Activated naive CD4-positive, alpha-beta T cell treated with anti-CD3 and anti-CD28 coated beads, Interleukin-2, amount 50 U/mL, for 72 hours (primary cell): ENCODE measurements around the gene FGD4. TPM values are rescaled to one million over a fixed set of nuclear protein-coding genes. Genes with fewer than 3 reads are reported as not detected.
"Not testable (repeated sequence)": the region's sequence is repeated elsewhere in the genome, so short reads cannot be mapped to it uniquely, and the experiment has no call there.

Experiments
- ATAC-seq, 2 donors: fragments of 150-1000 bp; cut with Tn5 transposase; 2 replicates each; pipeline ENCODE4 v1.10.0; 2021; ENCODE audit warnings: mild to moderate bottlenecking in 2 of 2, moderate library complexity in 2 of 2
- DNase-seq, 2 donors: peaks; one replicate each; pipeline ENCODE4 v3.0.0; 2021 to 2022; ENCODE audit warnings: low spot score in 2 of 2
- H3K27ac Mint-ChIP-seq, 2 donors: one replicate each; pipeline ENCODE4 v1.8.0; 2022; ENCODE audit warnings: mild to moderate bottlenecking in 2 of 2, mixed read lengths in 2 of 2
- H3K36me3 Mint-ChIP-seq, 2 donors: one replicate each; pipeline ENCODE4 v1.8.0; 2022; ENCODE audit warnings: mixed read lengths in 2 of 2
- H3K9me3 Mint-ChIP-seq, 2 donors: one replicate each; pipeline ENCODE4 v1.8.0; 2022; ENCODE audit warnings: mixed read lengths in 2 of 2
- total RNA-seq, 2 donors: library from RNA; stranded (reverse); gene quantifications; one replicate each; pipeline ENCODE4 v1.2.3, GENCODE V29; 2022

Gene FGD4
- total RNA-seq, 2 donors from 2014 or later, result 0.11 to 0.66 TPM

- DNase-seq (no peak), ATAC-seq (no peak)
- no peaks in the 10 kb centered on the region for H3K36me3 Mint-ChIP-seq
- no peak overlapping the region for H3K27ac Mint-ChIP-seq
- H3K9me3 Mint-ChIP-seq, result no peaks in the 10 kb centered on the region
These were observed 118.6 kb downstream of the FGD4 start for GRCh38 chr12:32517966-32518365.

GRCh38 chr12:32519047-32519446, 119.7 kb downstream of the FGD4 start:
- DNase-seq (no peak), ATAC-seq (no peak)
- Mint-ChIP-seq H3K36me3 (no peaks in the 10 kb centered on the region), H3K27ac (no peak overlapping the region), H3K9me3 (no peaks in the 10 kb centered on the region)

GRCh38 chr12:32522331-32523221, 123.2 kb downstream of the FGD4 start:
- ATAC-seq, result no peak
- Mint-ChIP-seq H3K36me3 (no peaks in the 10 kb centered on the region), H3K9me3 (no peaks in the 10 kb centered on the region), H3K27ac (no peak overlapping the region)
- no peak for DNase-seq

GRCh38 chr12:32525802-32526201, 126.4 kb downstream of the FGD4 start:
- not testable (repeated sequence) for H3K36me3 Mint-ChIP-seq, ATAC-seq, DNase-seq, H3K27ac Mint-ChIP-seq, H3K9me3 Mint-ChIP-seq

GRCh38 chr12:32526343-32526742, 127.0 kb downstream of the FGD4 start:
- DNase-seq, ATAC-seq, H3K27ac Mint-ChIP-seq, H3K9me3 Mint-ChIP-seq, H3K36me3 Mint-ChIP-seq: not testable (repeated sequence)

GRCh38 chr12:32532422-32532821, 133.1 kb downstream of the FGD4 start:
- H3K27ac Mint-ChIP-seq, result no peak overlapping the region
- no peak for ATAC-seq
- no peak for DNase-seq
- H3K9me3 Mint-ChIP-seq, result no peaks in the 10 kb centered on the region
- H3K36me3 Mint-ChIP-seq, result no peaks in the 10 kb centered on the region

GRCh38 chr12:32532951-32533350, 133.6 kb downstream of the FGD4 start:
- H3K9me3 Mint-ChIP-seq, result no peaks in the 10 kb centered on the region
- ATAC-seq (no peak), DNase-seq (no peak)
- H3K27ac Mint-ChIP-seq, result no peak overlapping the region
- H3K36me3 Mint-ChIP-seq, result no peaks in the 10 kb centered on the region

- ATAC-seq, H3K36me3 Mint-ChIP-seq, H3K27ac Mint-ChIP-seq, DNase-seq, H3K9me3 Mint-ChIP-seq: not testable (repeated sequence)
These were observed 134.1 kb downstream of the FGD4 start for GRCh38 chr12:32533506-32533905.

GRCh38 chr12:32533971-32534590, 134.7 kb downstream of the FGD4 start:
- ATAC-seq, result no peak
- Mint-ChIP-seq H3K36me3 (no peaks in the 10 kb centered on the region), H3K9me3 (no peaks in the 10 kb centered on the region), H3K27ac (no peak overlapping the region)
- DNase-seq, result no peak

- DNase-seq, result no peak
- Mint-ChIP-seq H3K27ac (no peak overlapping the region), H3K36me3 (no peaks in the 10 kb centered on the region), H3K9me3 (no peaks in the 10 kb centered on the region)
- no peak for ATAC-seq
These were observed 135.3 kb downstream of the FGD4 start for GRCh38 chr12:32534698-32535097.

- Mint-ChIP-seq H3K27ac (no peak overlapping the region), H3K9me3 (no peaks in the 10 kb centered on the region), H3K36me3 (no peaks in the 10 kb centered on the region)
- DNase-seq (peak in 1 of 2 donors; percentile 2), ATAC-seq (no peak)
These were observed 136.1 kb downstream of the FGD4 start for GRCh38 chr12:32535288-32535999.

GRCh38 chr12:32536000-32536345, 136.6 kb downstream of the FGD4 start:
- ATAC-seq (no peak), DNase-seq (no peak)
- no peaks in the 10 kb centered on the region for H3K36me3 Mint-ChIP-seq
- no peak overlapping the region for H3K27ac Mint-ChIP-seq
- no peaks in the 10 kb centered on the region for H3K9me3 Mint-ChIP-seq

GRCh38 chr12:32541754-32542374, 142.5 kb downstream of the FGD4 start:
- ATAC-seq, result no peak
- Mint-ChIP-seq H3K36me3 (no peaks in the 10 kb centered on the region), H3K9me3 (no peaks in the 10 kb centered on the region), H3K27ac (no peak overlapping the region)
- no peak for DNase-seq

GRCh38 chr12:32542428-32543229, 143.3 kb downstream of the FGD4 start:
- no peak for ATAC-seq
- Mint-ChIP-seq H3K27ac (no peak overlapping the region), H3K36me3 (no peaks in the 10 kb centered on the region), H3K9me3 (no peaks in the 10 kb centered on the region)
- no peak for DNase-seq

- DNase-seq (no peak), ATAC-seq (no peak)
- Mint-ChIP-seq H3K9me3 (no peaks in the 10 kb centered on the region), H3K36me3 (no peaks in the 10 kb centered on the region), H3K27ac (no peak overlapping the region)
These were observed 145.5 kb downstream of the FGD4 start for GRCh38 chr12:32544893-32545292.

- ATAC-seq, result no peak
- H3K9me3 Mint-ChIP-seq, result no peaks in the 10 kb centered on the region
- no peak for DNase-seq
- H3K27ac Mint-ChIP-seq, result no peak overlapping the region
- no peaks in the 10 kb centered on the region for H3K36me3 Mint-ChIP-seq
These were observed 146.1 kb downstream of the FGD4 start for GRCh38 chr12:32545413-32545980.
